Effector memory CD4-positive, alpha-beta T cell (primary cell): ENCODE results near the gene NXT1.

Experiments
- DNase-seq, 3 donors: peaks; one replicate each; pipeline ENCODE4 v3.0.0-alpha.2; 2020
- H3K27ac ChIP-seq: 2 replicates; pipeline ENCODE4 v1.7.0; 2013; ENCODE audit warnings: mild to moderate bottlenecking, low read length, moderate library complexity; ENCODE audit not compliant: insufficient read depth, poor library complexity, severe bottlenecking
- H3K27me3 ChIP-seq: replicated peaks from 2 replicates; pipeline ENCODE4 v1.7.0; 2013; ENCODE audit warnings: mild to moderate bottlenecking, low read length; ENCODE audit not compliant: insufficient read depth, control insufficient read depth, poor library complexity, severe bottlenecking
- H3K36me3 ChIP-seq: 2 replicates; pipeline ENCODE4 v1.7.0; 2013; ENCODE audit warnings: mild to moderate bottlenecking, low read length, moderate library complexity; ENCODE audit not compliant: control insufficient read depth, insufficient read depth
- H3K4me1 ChIP-seq: 2 replicates; pipeline ENCODE4 v1.7.0; 2013; ENCODE audit warnings: low read length, mild to moderate bottlenecking; ENCODE audit not compliant: control insufficient read depth, insufficient read depth, poor library complexity, severe bottlenecking
- H3K4me3 ChIP-seq: 2 replicates; pipeline ENCODE4 v1.7.0; 2013; ENCODE audit warnings: low read length, low read depth, mild to moderate bottlenecking; ENCODE audit not compliant: insufficient read depth, poor library complexity, severe bottlenecking
- H3K9me3 ChIP-seq: 2 replicates; pipeline ENCODE4 v1.7.0; 2013; ENCODE audit warnings: mild to moderate bottlenecking, low read length, moderate library complexity; ENCODE audit not compliant: control insufficient read depth

The NXT1 gene

DNA sequence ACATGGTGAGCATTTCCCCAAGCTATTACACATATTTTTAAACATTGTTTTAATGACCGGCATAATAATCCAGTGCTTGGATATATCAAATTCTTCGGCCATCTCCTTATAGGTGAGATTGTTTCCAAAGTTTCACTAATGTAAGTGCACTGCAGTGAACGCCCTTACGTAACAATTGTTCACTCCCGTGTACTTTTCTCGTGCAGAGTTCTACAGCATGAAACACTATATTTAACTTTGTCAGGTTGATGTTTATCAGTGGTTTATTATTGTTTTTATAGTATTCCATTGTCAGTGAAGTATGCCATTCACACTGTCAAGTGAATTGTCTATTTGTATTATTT is 7.9 kb downstream of the NXT1 start:
- Histone ChIP-seq H3K27me3 (no peaks in the 10 kb centered on the region), H3K36me3 (peaks cover 17% of the 10 kb centered on the region), H3K4me1 (peaks cover 13% of the 10 kb centered on the region), H3K4me3 (peak overlapping the region; percentile 50), H3K27ac (peak overlapping the region; percentile 55), H3K9me3 (no peaks in the 10 kb centered on the region)
- DNase-seq, result no peak

GRCh38 chr20:23358923-23359593 is 8.5 kb downstream of the NXT1 start:
- peak overlapping the region; percentile 55 for H3K27ac ChIP-seq
- peaks cover 14% of the 10 kb centered on the region for H3K36me3 ChIP-seq
- peaks cover 13% of the 10 kb centered on the region for H3K4me1 ChIP-seq
- no peaks in the 10 kb centered on the region for H3K9me3 ChIP-seq
- no peak for DNase-seq
- no peaks in the 10 kb centered on the region for H3K27me3 ChIP-seq
- no peak overlapping the region for H3K4me3 ChIP-seq

- DNase-seq, result no peak
- Histone ChIP-seq H3K4me1 (peaks cover 16% of the 10 kb centered on the region), H3K27me3 (no peaks in the 10 kb centered on the region), H3K9me3 (no peaks in the 10 kb centered on the region), H3K4me3 (no peak overlapping the region), H3K36me3 (no peaks in the 10 kb centered on the region), H3K27ac (peak overlapping the region; percentile 88)
Observed at GRCh38 chr20:23360531-23360930, 9.9 kb downstream of the NXT1 start.

DNA sequence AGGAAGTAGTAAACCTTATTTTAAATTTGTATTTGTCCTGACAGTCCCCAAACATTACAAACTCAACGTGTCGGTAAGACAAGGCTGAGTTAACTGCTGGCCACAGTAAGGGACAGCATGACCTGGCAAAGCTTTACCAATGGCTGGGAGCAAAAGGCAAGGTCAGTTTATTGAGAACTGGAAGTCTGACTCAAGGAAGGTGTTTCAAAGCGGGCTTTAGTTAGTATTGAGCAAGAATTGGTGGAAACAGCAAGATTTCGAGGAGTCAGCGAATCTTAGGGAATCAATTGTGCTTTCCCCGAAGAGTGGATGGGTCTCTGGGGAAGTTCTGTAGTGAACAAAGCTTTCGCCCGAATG is 10.5 kb downstream of the NXT1 start:
- Histone ChIP-seq H3K36me3 (no peaks in the 10 kb centered on the region), H3K9me3 (no peaks in the 10 kb centered on the region), H3K27ac (peak overlapping the region; percentile 88), H3K4me3 (peak overlapping the region; percentile 87), H3K4me1 (peaks cover 21% of the 10 kb centered on the region), H3K27me3 (no peaks in the 10 kb centered on the region)
- no peak for DNase-seq

GRCh38 chr20:23361476-23362391 is 11.1 kb downstream of the NXT1 start, which contains the start of gene GZF1:
GZF1 (plus strand) TSS chr20:23362182; CDS start chr20:23364384, 2,202 bp downstream.
- peak; percentile 97 to 98 (median 97) for DNase-seq
- H3K9me3 ChIP-seq, result no peaks in the 10 kb centered on the region
- H3K4me3 ChIP-seq, result peak within 1 kb of the TSS; percentile 87
- no peaks in the 10 kb centered on the region for H3K36me3 ChIP-seq
- peak within 1 kb of the TSS; percentile 88 for H3K27ac ChIP-seq
- no peaks in the 10 kb centered on the region for H3K27me3 ChIP-seq
- peaks cover 21% of the 10 kb centered on the region for H3K4me1 ChIP-seq

DNA sequence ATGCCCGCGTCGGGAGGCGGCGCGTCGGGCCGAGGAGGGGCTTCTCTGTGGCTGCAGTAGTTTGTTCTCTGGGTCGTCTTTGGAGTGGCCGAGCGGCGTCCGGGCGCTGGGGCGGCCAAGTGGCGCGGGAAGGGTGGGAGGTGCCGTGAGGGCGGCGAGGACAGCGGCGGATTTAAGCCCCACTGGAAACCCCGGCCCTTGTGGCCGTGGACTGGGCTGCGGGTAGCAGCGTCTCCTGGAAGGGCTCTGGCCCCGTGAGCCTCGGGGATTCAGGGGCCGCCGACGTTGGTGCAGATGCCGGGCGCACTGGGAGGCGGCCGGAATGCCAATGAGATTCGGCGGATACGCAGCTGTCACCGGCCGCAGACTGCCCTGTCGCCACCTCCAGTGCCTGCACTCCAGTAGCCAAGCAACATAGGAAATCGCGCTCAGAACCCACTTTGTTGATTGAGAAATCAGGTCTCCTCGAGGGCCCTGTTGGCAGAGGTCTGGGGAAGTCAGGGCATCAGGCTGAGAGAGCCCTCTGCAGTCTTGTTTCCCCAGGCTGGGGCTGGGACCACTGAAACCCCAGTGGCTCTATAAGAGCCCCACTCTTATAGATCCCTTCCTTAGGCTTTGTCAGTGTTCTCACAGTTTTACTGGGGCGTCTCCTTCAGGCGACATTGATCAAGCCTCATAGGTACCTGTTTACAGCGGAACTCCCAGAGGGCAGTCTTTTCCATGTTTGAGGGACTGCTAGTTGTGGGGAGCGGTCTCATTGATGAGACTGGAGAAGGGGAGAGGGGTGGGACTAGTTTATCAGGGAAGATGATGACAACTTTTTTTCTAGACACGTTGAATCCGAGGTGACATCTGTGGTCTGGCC is 12.0 kb downstream of the NXT1 start:
- peak overlapping the region; percentile 87 for H3K4me3 ChIP-seq
- no peaks in the 10 kb centered on the region for H3K27me3 ChIP-seq
- no peaks in the 10 kb centered on the region for H3K36me3 ChIP-seq
- peak overlapping the region; percentile 88 for H3K27ac ChIP-seq
- peaks cover 21% of the 10 kb centered on the region for H3K4me1 ChIP-seq
- no peaks in the 10 kb centered on the region for H3K9me3 ChIP-seq
- DNase-seq, result peak in 1 of 3 donors; percentile 9

DNA sequence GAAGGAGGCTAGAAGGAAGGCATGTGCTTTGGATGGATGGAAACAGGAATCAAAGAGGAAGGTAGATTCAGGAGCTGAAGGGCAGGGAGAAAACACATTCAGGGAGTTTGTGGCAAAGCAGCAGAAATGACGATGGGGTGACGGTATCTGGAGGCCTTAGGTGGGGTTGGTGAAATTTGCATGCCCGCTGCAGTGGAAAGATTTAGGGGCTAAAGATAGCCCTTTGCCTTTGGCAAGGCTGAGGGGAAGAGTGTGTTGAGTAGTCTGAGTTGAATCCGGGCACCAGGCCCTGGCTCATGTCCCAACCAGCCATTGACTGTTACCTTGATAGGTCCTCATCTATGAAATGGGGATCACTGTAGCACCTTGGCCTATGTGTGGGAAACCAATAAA is 12.7 kb downstream of the NXT1 start:
- no peaks in the 10 kb centered on the region for H3K36me3 ChIP-seq
- no peaks in the 10 kb centered on the region for H3K9me3 ChIP-seq
- DNase-seq, result no peak
- no peaks in the 10 kb centered on the region for H3K27me3 ChIP-seq
- peak overlapping the region; percentile 87 for H3K4me3 ChIP-seq
- H3K4me1 ChIP-seq, result peaks cover 21% of the 10 kb centered on the region
- H3K27ac ChIP-seq, result no peak overlapping the region

DNA sequence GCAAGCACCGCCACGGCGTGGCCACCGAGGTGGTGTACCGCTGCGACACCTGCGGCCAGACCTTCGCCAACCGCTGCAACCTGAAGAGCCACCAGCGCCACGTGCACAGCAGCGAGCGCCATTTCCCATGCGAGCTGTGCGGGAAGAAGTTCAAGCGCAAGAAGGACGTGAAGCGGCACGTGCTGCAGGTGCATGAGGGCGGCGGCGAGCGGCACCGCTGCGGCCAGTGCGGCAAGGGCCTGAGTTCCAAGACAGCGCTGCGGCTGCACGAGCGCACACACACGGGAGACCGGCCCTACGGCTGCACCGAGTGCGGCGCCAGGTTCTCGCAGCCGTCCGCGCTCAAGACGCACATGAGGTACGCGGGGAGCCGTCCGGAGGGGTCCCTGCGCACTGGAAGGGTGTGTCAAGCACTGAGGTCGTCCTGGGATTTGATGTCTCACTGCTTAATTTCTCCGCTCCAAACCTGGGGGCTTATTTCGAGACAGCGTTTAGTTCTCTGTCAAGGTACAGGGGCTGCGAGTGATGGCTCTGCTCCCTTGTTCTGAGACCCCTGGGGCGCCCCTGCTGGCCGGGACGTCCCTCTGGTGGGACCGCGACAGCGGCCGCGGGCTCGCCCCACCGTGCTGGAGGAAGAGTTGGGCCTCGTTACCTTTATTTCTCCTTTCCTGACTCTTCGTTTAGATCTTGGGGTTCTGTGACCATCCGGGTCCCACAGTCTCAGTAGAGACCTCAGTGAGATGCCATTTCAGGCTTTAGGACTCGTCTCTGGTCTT is 15.0 kb downstream of the NXT1 start:
- Histone ChIP-seq H3K4me1 (peaks cover 21% of the 10 kb centered on the region), H3K36me3 (peaks cover 19% of the 10 kb centered on the region), H3K27me3 (no peaks in the 10 kb centered on the region), H3K4me3 (no peak overlapping the region), H3K27ac (no peak overlapping the region), H3K9me3 (no peaks in the 10 kb centered on the region)
- no peak for DNase-seq

DNA sequence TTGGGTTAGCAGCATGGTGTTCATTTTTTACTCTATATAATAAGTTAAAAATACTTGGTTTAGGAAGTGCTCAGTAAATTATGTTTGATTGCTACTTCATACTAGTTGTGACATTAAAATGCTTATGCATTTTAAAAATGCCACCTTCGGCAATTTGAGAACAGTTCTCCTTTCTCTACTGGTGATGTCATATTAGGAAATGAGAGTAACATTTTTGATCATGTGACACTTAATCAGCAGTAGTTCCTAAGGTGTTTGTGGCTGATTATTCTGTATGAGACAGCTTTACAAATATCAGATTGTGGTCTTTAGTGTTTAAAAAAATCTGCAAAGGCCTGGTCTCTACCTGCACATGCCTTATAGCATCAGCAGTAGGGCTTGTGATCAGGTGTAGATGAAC is 15.8 kb downstream of the NXT1 start:
- Histone ChIP-seq H3K4me1 (peaks cover 16% of the 10 kb centered on the region), H3K27ac (peak overlapping the region; percentile 26), H3K9me3 (no peaks in the 10 kb centered on the region), H3K4me3 (no peak overlapping the region), H3K27me3 (no peaks in the 10 kb centered on the region), H3K36me3 (peaks cover 27% of the 10 kb centered on the region)
- no peak for DNase-seq
